Stimulated activated effector memory CD8-positive, alpha-beta T cell treated with anti-CD3 and anti-CD28 coated beads, Interleukin-12 subunit alpha, Interleukin-12 subunit beta, amount 100 ng/mL, for 72 hours (primary cell): ENCODE measurements around the gene POMT2.

ENCODE experiments used
- ATAC-seq: fragments of 150-1000 bp; cut with Tn5 transposase; 2 replicates; pipeline ENCODE4 v1.10.0; 2021
- DNase-seq, 2 donors: peaks; one replicate each; pipeline ENCODE4 v3.0.0; 2021 to 2022; ENCODE audit warnings: low spot score in 2 of 2
- H3K27ac Mint-ChIP-seq: one replicate; pipeline ENCODE4 v1.8.0; 2022; ENCODE audit warnings: mild to moderate bottlenecking, mixed read lengths
- H3K36me3 Mint-ChIP-seq: one replicate; pipeline ENCODE4 v1.8.0; 2022; ENCODE audit warnings: mild to moderate bottlenecking, mixed read lengths
- H3K4me1 Mint-ChIP-seq: one replicate; pipeline ENCODE4 v1.8.0; 2022; ENCODE audit warnings: mixed read lengths
- H3K4me3 Mint-ChIP-seq: one replicate; pipeline ENCODE4 v1.8.0; 2022; ENCODE audit warnings: mild to moderate bottlenecking, mixed read lengths
- H3K9me3 Mint-ChIP-seq: one replicate; pipeline ENCODE4 v1.8.0; 2022; ENCODE audit warnings: mixed read lengths

Gene POMT2

GRCh38 chr14:77225892-77226557 is 94.7 kb downstream of the POMT2 start:
- Mint-ChIP-seq H3K36me3 (peaks cover 6% of the 10 kb centered on the region), H3K4me1 (peaks cover 12% of the 10 kb centered on the region)

GRCh38 chr14:77225254-77225653 is 95.4 kb downstream of the POMT2 start:
- no peak overlapping the region for H3K27ac Mint-ChIP-seq
- peaks cover 6% of the 10 kb centered on the region for H3K9me3 Mint-ChIP-seq
- ATAC-seq (no peak), DNase-seq (no peak)
- peaks cover 6% of the 10 kb centered on the region for H3K36me3 Mint-ChIP-seq
- peaks cover 12% of the 10 kb centered on the region for H3K4me1 Mint-ChIP-seq
- H3K4me3 Mint-ChIP-seq: no peak overlapping the region

More at GRCh38 chr14:77225892-77226557, 94.7 kb downstream of the POMT2 start:
- H3K9me3 Mint-ChIP-seq: peaks cover 6% of the 10 kb centered on the region
- no peak for DNase-seq
- H3K27ac Mint-ChIP-seq: no peak overlapping the region
- no peak overlapping the region for H3K4me3 Mint-ChIP-seq
- no peak for ATAC-seq
